Loucy (cell line): ENCODE results near the gene ADM2.

Experiments used
- H2AFZ ChIP-seq: fragments of 200-600 bp; sonication (generic); 2 replicates; pipeline ENCODE4 v1.6.0; 2016; ENCODE audit warnings: antibody characterized with exemption, mild to moderate bottlenecking, low read length, moderate library complexity
- H3F3A ChIP-seq: fragments of 200-600 bp; 2 replicates; pipeline ENCODE4 v1.6.0; 2016; ENCODE audit warnings: antibody characterized with exemption, low read depth, mild to moderate bottlenecking
- H3K27me3 ChIP-seq: fragments of 200-600 bp; sonication (generic); 2 replicates; pipeline ENCODE4 v1.6.1; 2014; ENCODE audit warnings: low read length, mild to moderate bottlenecking; ENCODE audit not compliant: insufficient read depth, poor library complexity, severe bottlenecking
- H3K36me3 ChIP-seq: fragments of 200-600 bp; sonication (generic); 2 replicates; pipeline ENCODE4 v1.6.1; 2016; ENCODE audit warnings: low read length; ENCODE audit not compliant: insufficient read depth
- H3K4me1 ChIP-seq: fragments of 200-600 bp; sonication (generic); 2 replicates; pipeline ENCODE4 v1.5.1; 2014; ENCODE audit warnings: low read length, mild to moderate bottlenecking; ENCODE audit not compliant: insufficient read depth, poor library complexity, severe bottlenecking
- H3K4me2 ChIP-seq: fragments of 200-600 bp; sonication (generic); 2 replicates; pipeline ENCODE4 v1.6.0; 2014; ENCODE audit warnings: antibody characterized with exemption, low read length, low read depth, mild to moderate bottlenecking; ENCODE audit not compliant: poor library complexity, severe bottlenecking
- H3K4me3 ChIP-seq: fragments of 200-600 bp; sonication (generic); 2 replicates; pipeline ENCODE4 v1.5.1; 2014; ENCODE audit warnings: low read length, mild to moderate bottlenecking, mixed read lengths; ENCODE audit not compliant: poor library complexity, severe bottlenecking
- H3K79me2 ChIP-seq: fragments of 200-600 bp; sonication (generic); 2 replicates; pipeline ENCODE4 v1.6.1; 2014; ENCODE audit warnings: low read length; ENCODE audit not compliant: insufficient read depth
- H3K9ac ChIP-seq: fragments of 200-600 bp; sonication (generic); 2 replicates; pipeline ENCODE4 v1.6.0; 2014; ENCODE audit warnings: mild to moderate bottlenecking, low read depth, low read length, moderate library complexity; ENCODE audit not compliant: poor library complexity, severe bottlenecking
- H3K9me2 ChIP-seq: fragments of 200-600 bp; sonication (generic); replicated peaks from 2 replicates; pipeline ENCODE4 v1.6.1; 2016; ENCODE audit warnings: low read depth, low read length, mixed read lengths
- H3K9me3 ChIP-seq: fragments of 200-600 bp; sonication (generic); 2 replicates; pipeline ENCODE4 v1.6.1; 2014; ENCODE audit warnings: mild to moderate bottlenecking, antibody characterized with exemption, low read length, low read depth; ENCODE audit not compliant: insufficient read depth
- H4K20me1 ChIP-seq: fragments of 200-600 bp; sonication (generic); 2 replicates; pipeline ENCODE4 v1.6.0; 2014; ENCODE audit warnings: antibody characterized with exemption, low read length, mild to moderate bottlenecking; ENCODE audit not compliant: insufficient read depth, poor library complexity, severe bottlenecking
- EZH2phosphoT487 ChIP-seq: fragments of 200-600 bp; IDR thresholded peaks from 2 replicates; pipeline ENCODE4 v1.6.1; 2018; ENCODE audit warnings: antibody characterized with exemption, mild to moderate bottlenecking, moderate library complexity, borderline replicate concordance
- TF ChIP-seq, protein P1 (sequence below): fragments of 200-600 bp; sonication (generic); conservative IDR thresholded peaks from 2 replicates; pipeline ENCODE4 v1.5.1; 2014; ENCODE audit warnings: mild to moderate bottlenecking, antibody characterized with exemption, low read length

Gene ADM2

DNA sequence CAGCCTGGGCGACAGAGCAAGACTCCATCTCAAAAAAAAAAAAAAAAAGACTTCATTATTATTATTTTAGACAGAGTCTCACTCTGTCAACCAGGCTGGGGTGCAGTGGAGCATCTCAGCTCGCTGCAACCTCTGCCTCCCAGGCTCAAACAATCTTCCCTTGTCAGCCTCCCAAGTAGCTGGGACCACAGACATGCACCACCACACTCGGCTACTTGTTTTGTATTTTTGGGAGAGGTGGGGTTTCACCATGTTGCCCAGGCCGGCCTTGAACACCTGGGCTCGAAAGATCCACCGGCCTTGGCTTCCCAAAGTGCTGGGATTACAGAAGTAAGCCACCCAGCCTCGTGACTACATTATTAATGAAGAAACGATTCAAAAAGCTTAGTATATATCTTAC, 53.8 kb downstream of the ADM2 start:
- H3K9me3 ChIP-seq = no peaks in the 10 kb centered on the region
- no peak overlapping the region for H3K4me2 ChIP-seq
- peaks cover 3% of the 10 kb centered on the region for H3K4me1 ChIP-seq
- H3K36me3 ChIP-seq = no peaks in the 10 kb centered on the region
- H4K20me1 ChIP-seq = no peaks in the 10 kb centered on the region
- no peaks in the 10 kb centered on the region for H3F3A ChIP-seq
- TF ChIP-seq, protein P1, sequence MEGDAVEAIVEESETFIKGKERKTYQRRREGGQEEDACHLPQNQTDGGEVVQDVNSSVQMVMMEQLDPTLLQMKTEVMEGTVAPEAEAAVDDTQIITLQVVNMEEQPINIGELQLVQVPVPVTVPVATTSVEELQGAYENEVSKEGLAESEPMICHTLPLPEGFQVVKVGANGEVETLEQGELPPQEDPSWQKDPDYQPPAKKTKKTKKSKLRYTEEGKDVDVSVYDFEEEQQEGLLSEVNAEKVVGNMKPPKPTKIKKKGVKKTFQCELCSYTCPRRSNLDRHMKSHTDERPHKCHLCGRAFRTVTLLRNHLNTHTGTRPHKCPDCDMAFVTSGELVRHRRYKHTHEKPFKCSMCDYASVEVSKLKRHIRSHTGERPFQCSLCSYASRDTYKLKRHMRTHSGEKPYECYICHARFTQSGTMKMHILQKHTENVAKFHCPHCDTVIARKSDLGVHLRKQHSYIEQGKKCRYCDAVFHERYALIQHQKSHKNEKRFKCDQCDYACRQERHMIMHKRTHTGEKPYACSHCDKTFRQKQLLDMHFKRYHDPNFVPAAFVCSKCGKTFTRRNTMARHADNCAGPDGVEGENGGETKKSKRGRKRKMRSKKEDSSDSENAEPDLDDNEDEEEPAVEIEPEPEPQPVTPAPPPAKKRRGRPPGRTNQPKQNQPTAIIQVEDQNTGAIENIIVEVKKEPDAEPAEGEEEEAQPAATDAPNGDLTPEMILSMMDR = no peak
- TF ChIP-seq EZH2phosphoT487 = no peak
- H3K9ac ChIP-seq = no peak overlapping the region
- H3K9me2 ChIP-seq = no peaks in the 10 kb centered on the region
- no peak overlapping the region for H2AFZ ChIP-seq
- H3K79me2 ChIP-seq = no peaks in the 10 kb centered on the region
- no peaks in the 10 kb centered on the region for H3K27me3 ChIP-seq
- H3K4me3 ChIP-seq = no peak overlapping the region
